Vagina (tissue), 2 donors: ENCODE measurements around the gene PLOD2. TPM values are rescaled to one million over a fixed set of nuclear protein-coding genes. Genes with fewer than 3 reads are reported as not detected.

Source experiments
- DNase-seq, 2 donors: peaks; one replicate each; pipeline ENCODE4 v3.0.0-alpha.2; 2017; ENCODE audit errors: extremely low spot score in 2 of 2
- H3K27ac ChIP-seq: fragments of 200-600 bp; sonication (generic); one replicate; pipeline ENCODE4 v1.5.1; 2019
- H3K27me3 ChIP-seq: fragments of 200-600 bp; sonication (generic); one replicate; pipeline ENCODE4 v1.5.1; 2019
- H3K36me3 ChIP-seq, 2 donors: fragments of 200-600 bp; sonication (generic); one replicate each; pipeline ENCODE4 v1.5.1; 2017 to 2019
- H3K4me1 ChIP-seq: fragments of 200-600 bp; sonication (generic); one replicate; pipeline ENCODE4 v1.5.1; 2019
- H3K4me3 ChIP-seq, 2 donors: fragments of 200-600 bp; sonication (generic); 1 replicate in 1 of 2; 2 replicates in 1 of 2; pipeline ENCODE4 v1.5.1; 2016 to 2019
- H3K9me3 ChIP-seq: fragments of 200-600 bp; sonication (generic); one replicate; pipeline ENCODE4 v1.5.1; 2019
- POLR2A ChIP-seq, 2 donors: fragments of 450-650 bp; IDR thresholded peaks; one replicate each; pipeline ENCODE4 v1.6.1; 2017; ENCODE audit warnings: antibody characterized with exemption in 2 of 2, mild to moderate bottlenecking in 2 of 2, moderate library complexity in 2 of 2
- POLR2AphosphoS5 ChIP-seq, 2 donors: sonication (generic); formaldehyde crosslinking; IDR thresholded peaks; one replicate each; pipeline ENCODE4 v1.9.0; 2017; ENCODE audit warnings: antibody characterized with exemption in 2 of 2, mild to moderate bottlenecking in 2 of 2, low read depth in 1 of 2; ENCODE audit not compliant: insufficient read depth in 1 of 2
- intact Hi-C: fragments of 100-400 bp; cut with DNase I; formaldehyde crosslinking; loops from one replicate; pipeline ENCODE4 v1.15.1; 2023
- total RNA-seq: library from RNA; depleted of rRNA; stranded (reverse); fragments of >200 nt; gene quantifications from one replicate; pipeline ENCODE4 v1.2.3, GENCODE V29; 2016
- TF ChIP-seq, protein P1 (sequence below), 3 experiments: fragments of 450-650 bp in 2 of 3; fragments of 200-600 bp in 1 of 3; sonication (generic) in 1 of 3; IDR thresholded peaks; one replicate each; pipeline ENCODE4 v1.5.1; 2017 to 2019; ENCODE audit warnings: antibody characterized with exemption in 3 of 3, mild to moderate bottlenecking in 2 of 3, moderate library complexity in 2 of 3

PLOD2 gene
- total RNA-seq, 1 donor from 2014 or later = 27.0 TPM

DNA sequence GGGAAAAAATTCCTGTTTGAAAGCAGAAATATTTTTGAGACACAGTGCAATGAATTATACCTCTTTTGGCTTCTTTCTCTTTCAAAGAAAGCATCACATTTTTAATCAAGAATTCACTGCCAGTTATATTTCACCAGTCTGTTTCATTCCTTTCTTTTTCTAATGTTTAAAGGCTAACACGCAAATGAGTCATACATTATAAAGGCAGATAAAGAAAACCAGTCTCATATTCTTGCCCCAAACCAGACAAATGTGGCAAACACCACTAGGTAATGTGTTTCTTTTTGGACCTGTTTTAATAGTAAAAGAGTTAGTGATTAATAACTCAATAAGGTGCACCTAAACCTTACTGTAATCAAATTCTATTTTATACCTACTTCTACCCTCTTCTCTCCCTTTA is 83.8 kb downstream of the PLOD2 start:
- Histone ChIP-seq H3K27ac (no peak overlapping the region), H3K4me3 (no peak overlapping the region), H3K27me3 (no peaks in the 10 kb centered on the region), H3K36me3 (peaks cover 0 to 4% of the 10 kb centered on the region in 2 donors), H3K4me1 (no peaks in the 10 kb centered on the region), H3K9me3 (no peaks in the 10 kb centered on the region)
- no peak for DNase-seq
- TF ChIP-seq POLR2AphosphoS5 (IDR thresholded peaks at IDR 0.05; ENCODE audit: insufficient read depth in 1 of 2, low read depth in 1 of 2) (no peak), POLR2A (IDR thresholded peaks at IDR 0.05) (no peak)
- TF ChIP-seq, protein P1, sequence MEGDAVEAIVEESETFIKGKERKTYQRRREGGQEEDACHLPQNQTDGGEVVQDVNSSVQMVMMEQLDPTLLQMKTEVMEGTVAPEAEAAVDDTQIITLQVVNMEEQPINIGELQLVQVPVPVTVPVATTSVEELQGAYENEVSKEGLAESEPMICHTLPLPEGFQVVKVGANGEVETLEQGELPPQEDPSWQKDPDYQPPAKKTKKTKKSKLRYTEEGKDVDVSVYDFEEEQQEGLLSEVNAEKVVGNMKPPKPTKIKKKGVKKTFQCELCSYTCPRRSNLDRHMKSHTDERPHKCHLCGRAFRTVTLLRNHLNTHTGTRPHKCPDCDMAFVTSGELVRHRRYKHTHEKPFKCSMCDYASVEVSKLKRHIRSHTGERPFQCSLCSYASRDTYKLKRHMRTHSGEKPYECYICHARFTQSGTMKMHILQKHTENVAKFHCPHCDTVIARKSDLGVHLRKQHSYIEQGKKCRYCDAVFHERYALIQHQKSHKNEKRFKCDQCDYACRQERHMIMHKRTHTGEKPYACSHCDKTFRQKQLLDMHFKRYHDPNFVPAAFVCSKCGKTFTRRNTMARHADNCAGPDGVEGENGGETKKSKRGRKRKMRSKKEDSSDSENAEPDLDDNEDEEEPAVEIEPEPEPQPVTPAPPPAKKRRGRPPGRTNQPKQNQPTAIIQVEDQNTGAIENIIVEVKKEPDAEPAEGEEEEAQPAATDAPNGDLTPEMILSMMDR (IDR thresholded peaks at IDR 0.05) = no peak
- intact Hi-C loops = no loop called here

DNA sequence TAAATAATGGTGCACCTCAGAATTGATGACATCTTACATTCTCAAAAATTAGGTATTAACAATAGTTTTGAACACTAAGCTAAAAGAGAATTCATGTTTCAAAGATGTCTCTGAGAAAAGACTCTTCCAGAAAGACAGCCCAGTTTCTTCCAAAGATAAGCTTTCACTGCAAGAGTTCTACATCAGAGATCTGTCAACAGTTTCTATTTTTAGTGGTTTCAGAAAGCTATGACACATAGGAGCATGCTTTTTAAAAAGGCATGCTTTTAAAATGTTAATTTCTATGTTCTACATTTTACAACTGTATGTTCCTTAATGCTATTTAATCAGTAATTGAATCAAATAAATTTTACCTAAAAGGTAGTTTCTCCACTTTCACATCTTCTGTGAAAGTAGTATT is 88.2 kb downstream of the PLOD2 start:
- Histone ChIP-seq H3K27me3 (no peaks in the 10 kb centered on the region), H3K36me3 (peaks cover 0 to 11% of the 10 kb centered on the region in 2 donors), H3K4me3 (no peak overlapping the region), H3K27ac (no peak overlapping the region), H3K4me1 (no peaks in the 10 kb centered on the region), H3K9me3 (no peaks in the 10 kb centered on the region)
- intact Hi-C loops = no loop called here
- DNase-seq = no peak
- TF ChIP-seq, protein P1 (IDR thresholded peaks at IDR 0.05) = no peak
- TF ChIP-seq POLR2A (IDR thresholded peaks at IDR 0.05) (no peak), POLR2AphosphoS5 (IDR thresholded peaks at IDR 0.05; ENCODE audit: insufficient read depth in 1 of 2, low read depth in 1 of 2) (no peak)

DNA sequence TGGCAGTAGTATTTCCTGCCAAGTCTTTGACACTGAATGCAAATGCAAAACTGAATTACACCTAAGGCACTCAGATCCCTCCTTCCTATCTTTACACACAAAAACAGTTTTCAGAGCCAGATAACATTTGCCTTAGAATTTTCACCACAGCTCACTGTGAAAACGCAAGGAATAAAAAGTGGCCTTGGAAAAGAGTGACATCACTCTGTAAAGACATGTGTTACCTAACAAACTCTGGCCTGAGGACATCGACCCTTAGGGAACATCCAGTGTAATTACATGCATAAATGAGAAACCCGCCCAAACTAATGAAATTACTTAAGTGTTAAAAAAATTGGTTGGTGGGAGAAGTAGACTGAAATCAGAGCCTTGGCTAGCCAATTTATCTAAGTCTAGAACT is 88.9 kb downstream of the PLOD2 start:
- intact Hi-C loops = no loop called here
- H3K27ac ChIP-seq = no peak overlapping the region
- H3K36me3 ChIP-seq = peaks cover 0 to 11% of the 10 kb centered on the region in 2 donors

DNA sequence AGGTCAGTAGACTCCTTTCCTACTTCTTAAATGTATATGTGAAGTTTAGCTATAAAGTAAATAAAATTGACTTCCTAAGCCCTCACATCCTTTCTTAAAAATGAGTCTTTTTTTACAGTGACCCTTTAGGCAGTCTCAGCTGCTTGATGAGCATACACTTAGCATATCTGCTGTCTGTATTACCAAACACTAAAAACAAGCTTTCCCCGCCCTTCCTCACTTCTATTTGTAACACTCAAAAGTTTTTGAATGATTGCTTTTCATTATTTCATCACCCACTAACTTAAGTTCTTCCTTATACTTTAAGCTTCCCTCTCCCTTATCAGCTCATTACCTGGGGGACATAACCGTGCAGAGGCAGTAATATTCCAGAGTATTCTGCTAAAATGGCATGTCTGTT is 89.4 kb downstream of the PLOD2 start:
- H3K27ac ChIP-seq = no peak overlapping the region
- no peaks in the 10 kb centered on the region for H3K27me3 ChIP-seq
- no peaks in the 10 kb centered on the region for H3K9me3 ChIP-seq
- H3K4me1 ChIP-seq = no peaks in the 10 kb centered on the region
- DNase-seq = no peak
- intact Hi-C loops = no loop called here
- peaks cover 0 to 11% of the 10 kb centered on the region in 2 donors for H3K36me3 ChIP-seq
- no peak overlapping the region for H3K4me3 ChIP-seq
- TF ChIP-seq POLR2A (IDR thresholded peaks at IDR 0.05) = no peak
- TF ChIP-seq, protein P1 (IDR thresholded peaks at IDR 0.05) = no peak
- no peak for TF ChIP-seq POLR2AphosphoS5 (IDR thresholded peaks at IDR 0.05; ENCODE audit: insufficient read depth in 1 of 2, low read depth in 1 of 2)

More for the DNA sequence above, 88.9 kb downstream of the PLOD2 start:
- no peak overlapping the region for H3K4me3 ChIP-seq
- no peak for DNase-seq
- no peaks in the 10 kb centered on the region for H3K27me3 ChIP-seq
- no peaks in the 10 kb centered on the region for H3K9me3 ChIP-seq
- H3K4me1 ChIP-seq = no peaks in the 10 kb centered on the region
- no peak for TF ChIP-seq POLR2A (IDR thresholded peaks at IDR 0.05)
- TF ChIP-seq POLR2AphosphoS5 (IDR thresholded peaks at IDR 0.05; ENCODE audit: insufficient read depth in 1 of 2, low read depth in 1 of 2) = no peak
- TF ChIP-seq, protein P1 (IDR thresholded peaks at IDR 0.05) = no peak

DNA sequence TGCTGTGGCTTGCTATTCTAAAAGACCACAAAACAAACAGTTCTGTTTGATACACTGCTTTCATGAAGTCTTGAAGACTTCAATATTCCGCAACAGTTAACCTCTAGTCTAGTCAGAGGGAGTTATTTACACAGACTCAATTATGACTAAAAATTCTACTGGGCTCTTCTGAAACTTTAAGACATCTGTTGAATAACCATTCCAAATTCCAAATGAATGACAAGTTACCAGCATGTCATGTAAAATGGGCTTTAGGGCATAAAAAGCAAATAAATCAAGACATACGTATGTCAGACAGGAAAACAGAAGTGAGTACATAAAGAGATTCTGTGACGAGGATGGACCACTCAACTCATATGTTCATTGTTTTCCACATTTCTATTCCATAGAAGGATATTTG is 93.9 kb downstream of the PLOD2 start:
- no peak overlapping the region for H3K27ac ChIP-seq
- intact Hi-C loops = loop anchor here (5.0 kb wide), 1 partner anchor 120 kb away; no protein-coding TSS in a partner anchor
- no peak for TF ChIP-seq POLR2A (IDR thresholded peaks at IDR 0.05)
- TF ChIP-seq, protein P1 (IDR thresholded peaks at IDR 0.05) = no peak
- TF ChIP-seq POLR2AphosphoS5 (IDR thresholded peaks at IDR 0.05; ENCODE audit: insufficient read depth in 1 of 2, low read depth in 1 of 2) = no peak
- no peak for DNase-seq
- peaks cover 0 to 11% of the 10 kb centered on the region in 2 donors for H3K36me3 ChIP-seq
- no peaks in the 10 kb centered on the region for H3K9me3 ChIP-seq
- H3K4me3 ChIP-seq = no peak overlapping the region
- peaks cover 4% of the 10 kb centered on the region for H3K4me1 ChIP-seq
- no peaks in the 10 kb centered on the region for H3K27me3 ChIP-seq
